Cardiac fibroblast (primary cell): Measurements from ENCODE around the gene CDIPT.

ENCODE experiments used
- DNase-seq, 2 donors: peaks; one replicate each; pipeline versions ENCODE4 v3.0.0 to v3.0.0-alpha.2; 2010; ENCODE audit warnings: low read depth in 2 of 2
- H3K4me3 ChIP-seq, 2 donors: replicated peaks in 1 of 2; 1 replicate in 1 of 2; 2 replicates in 1 of 2; pipeline ENCODE4 v1.5.1; 2011; ENCODE audit warnings: low read depth in 2 of 2, low read length in 2 of 2, mild to moderate bottlenecking in 2 of 2, moderate library complexity in 1 of 2
- CTCF ChIP-seq: IDR thresholded peaks from one replicate; pipeline ENCODE4 v1.5.1; 2011; ENCODE audit warnings: low read depth, mild to moderate bottlenecking, low read length, inconsistent platforms

CDIPT gene

GRCh38 chr16:29858974-29859373 lies 4.1 kb downstream of the CDIPT start:
- H3K4me3 ChIP-seq = no peak overlapping the region
- DNase-seq = no peak
- TF ChIP-seq CTCF = no peak

- no peak for TF ChIP-seq CTCF
- DNase-seq = no peak
- H3K4me3 ChIP-seq = no peak overlapping the region
Measured at GRCh38 chr16:29858149-29858849, 4.7 kb downstream of the CDIPT start.

DNA sequence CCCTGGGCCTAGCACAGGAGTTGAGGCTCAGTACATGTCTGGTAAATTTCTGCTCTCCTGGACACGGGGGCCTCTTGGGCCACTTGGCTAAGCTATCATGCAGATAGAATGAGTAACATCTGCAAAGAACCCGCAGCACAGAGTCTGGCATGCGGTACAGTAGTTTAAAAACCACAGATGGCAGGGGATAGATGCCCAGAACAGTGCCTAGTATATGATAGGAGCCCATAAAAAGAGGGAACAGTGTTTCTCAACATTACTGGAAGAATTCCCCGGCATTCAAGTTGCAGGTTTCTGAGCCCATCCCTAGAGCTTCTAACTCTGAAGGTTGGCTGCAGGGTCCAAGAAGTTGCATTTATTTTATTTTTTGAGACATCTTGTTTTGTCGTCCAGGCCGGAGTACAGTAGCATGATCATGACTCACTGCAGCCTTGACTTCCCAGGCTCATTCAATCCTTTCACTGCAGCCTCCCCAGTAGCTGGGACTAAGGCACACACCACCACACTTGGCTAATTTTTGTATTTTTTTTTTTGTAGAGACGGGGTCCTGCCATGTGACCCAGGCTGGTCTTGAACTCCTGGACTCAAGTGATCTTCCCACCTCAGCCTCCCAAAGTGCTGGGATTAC lies 5.8 kb downstream of the CDIPT start:
- peak; percentile 19 to 67 for DNase-seq
- no peak overlapping the region for H3K4me3 ChIP-seq
- no peak for TF ChIP-seq CTCF

DNA sequence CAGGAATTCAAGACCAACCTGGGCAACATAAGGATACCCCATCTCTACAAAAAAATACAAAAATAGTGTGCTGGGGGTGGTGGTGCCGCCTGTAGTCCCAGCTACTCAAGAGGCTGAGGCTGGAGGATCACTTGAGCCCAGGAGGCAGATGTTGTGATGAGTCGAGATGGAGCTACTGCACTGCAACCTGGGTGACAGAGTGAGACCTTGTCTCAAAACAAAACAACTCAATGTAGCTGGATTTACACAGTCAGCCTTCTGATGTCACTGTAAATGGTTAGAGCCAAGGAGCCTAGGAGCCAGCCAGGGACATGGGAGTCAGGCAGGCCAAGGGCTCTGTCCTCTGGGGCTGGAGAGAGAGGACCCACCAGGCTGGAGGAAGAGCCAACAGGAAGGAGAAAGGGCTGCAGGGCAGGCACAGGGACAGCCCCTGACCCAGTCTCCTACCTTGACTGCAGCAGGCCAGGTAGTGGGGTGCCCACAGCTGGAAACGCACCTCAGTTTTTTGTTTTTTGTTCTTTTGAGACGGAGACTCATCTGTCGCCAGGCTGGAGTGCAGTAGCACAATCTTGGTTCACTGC lies 8.4 kb downstream of the CDIPT start:
- TF ChIP-seq CTCF = no peak
- DNase-seq = peak in 1 of 2 donors; percentile 17
- H3K4me3 ChIP-seq = no peak overlapping the region

- TF ChIP-seq CTCF = no peak
- DNase-seq = peak; percentile 79 to 90
- H3K4me3 ChIP-seq = no peak overlapping the region
Measured at GRCh38 chr16:29852654-29853053, 10.4 kb downstream of the CDIPT start.

DNA sequence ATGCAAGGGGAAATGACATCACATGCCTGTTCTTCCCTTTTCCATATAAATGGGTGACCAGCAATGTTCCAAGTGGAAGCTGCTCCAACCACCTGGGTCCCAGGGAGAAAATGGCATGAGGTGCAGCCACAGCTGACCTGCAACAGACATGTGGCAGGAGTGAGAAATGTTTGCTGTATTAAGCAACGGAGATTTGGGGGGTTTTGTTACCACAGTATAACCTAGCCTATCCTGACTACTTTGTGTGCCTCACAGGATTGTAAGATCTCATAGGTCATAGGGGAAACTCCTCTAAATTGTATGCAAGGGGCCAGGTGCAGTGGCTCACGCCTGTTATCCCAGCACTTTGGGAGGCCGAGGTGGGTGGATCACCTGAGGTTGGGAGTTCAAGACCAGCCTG lies 12.0 kb downstream of the CDIPT start:
- no peak for DNase-seq
- TF ChIP-seq CTCF = no peak
- H3K4me3 ChIP-seq = no peak overlapping the region
